Neural cell (in vitro differentiated cells): Measurements from ENCODE around the gene RAB28. TPM values are rescaled to one million over a fixed set of nuclear protein-coding genes. Genes with fewer than 3 reads are reported as not detected.

Experiments
- H2AFZ ChIP-seq: fragments of 200-600, 300-800 bp; sonication (generic), shearing (Covaris generic); 2 replicates; pipeline ENCODE4 v1.6.0; 2014; ENCODE audit warnings: low read depth, mild to moderate bottlenecking, antibody characterized with exemption, low read length, moderate library complexity
- H3F3A ChIP-seq: fragments of 200-600 bp; shearing (Covaris generic); 2 replicates; pipeline ENCODE4 v1.6.1; 2016; ENCODE audit warnings: mild to moderate bottlenecking, moderate library complexity, mixed read lengths, antibody characterized with exemption, low read length; ENCODE audit not compliant: insufficient read depth, poor library complexity, severe bottlenecking
- H3K27ac ChIP-seq: fragments of 200-600, 300-800 bp; sonication (generic), shearing (Covaris generic); 2 replicates; pipeline ENCODE4 v1.5.1; 2014; ENCODE audit warnings: mild to moderate bottlenecking, low read length, moderate library complexity
- H3K27me3 ChIP-seq: fragments of 300-800, 200-600 bp; sonication (generic), shearing (Covaris generic); 2 replicates; pipeline ENCODE4 v1.6.0; 2014; ENCODE audit warnings: mild to moderate bottlenecking, low read depth, low read length, moderate library complexity; ENCODE audit not compliant: insufficient read depth
- H3K36me3 ChIP-seq: fragments of 300-800, 200-600 bp; sonication (generic), shearing (Covaris generic); 2 replicates; pipeline ENCODE4 v1.5.1; 2014; ENCODE audit warnings: mild to moderate bottlenecking, antibody characterized with exemption, low read length, moderate library complexity; ENCODE audit not compliant: insufficient read depth
- H3K4me2 ChIP-seq: fragments of 300-800, 200-600 bp; sonication (generic), shearing (Covaris generic); 2 replicates; pipeline ENCODE4 v1.6.0; 2014; ENCODE audit warnings: mild to moderate bottlenecking, low read length
- H3K4me3 ChIP-seq: fragments of 300-800, 200-600 bp; sonication (generic), shearing (Covaris generic); 2 replicates; pipeline ENCODE4 v1.5.1; 2014; ENCODE audit warnings: mild to moderate bottlenecking, low read length, moderate library complexity
- H3K79me2 ChIP-seq: fragments of 200-600 bp; shearing (Covaris generic); replicated peaks from 2 replicates; pipeline ENCODE4 v1.6.0; 2014; ENCODE audit warnings: mild to moderate bottlenecking, low read length, moderate library complexity; ENCODE audit not compliant: insufficient read depth
- H3K9ac ChIP-seq: fragments of 300-800, 200-600 bp; sonication (generic), shearing (Covaris generic); 2 replicates; pipeline ENCODE4 v1.6.1; 2016; ENCODE audit warnings: mild to moderate bottlenecking, low read length, mixed read lengths
- H3K9me2 ChIP-seq: fragments of 200-600 bp; shearing (Covaris generic); 2 replicates; pipeline ENCODE4 v1.6.1; 2016; ENCODE audit warnings: mild to moderate bottlenecking, low read length, mixed read lengths; ENCODE audit not compliant: insufficient read depth
- H3K9me3 ChIP-seq: fragments of 200-600, 300-800 bp; sonication (generic), shearing (Covaris generic); 2 replicates; pipeline ENCODE4 v1.6.1; 2016; ENCODE audit warnings: mild to moderate bottlenecking, mixed run types, low read length, moderate library complexity, mixed read lengths
- H4K20me1 ChIP-seq: fragments of 200-600 bp; shearing (Covaris generic); 2 replicates; pipeline ENCODE4 v1.6.1; 2016; ENCODE audit warnings: mild to moderate bottlenecking, mixed run types; ENCODE audit not compliant: insufficient read depth
- EP300 ChIP-seq: fragments of 450-650 bp; conservative IDR thresholded peaks from 2 replicates; pipeline ENCODE4 v1.6.1; 2014; ENCODE audit warnings: antibody characterized with exemption, mild to moderate bottlenecking, moderate library complexity; ENCODE audit not compliant: poor library complexity, severe bottlenecking
- EZH2 ChIP-seq: fragments of 200-600, 300-800 bp; shearing (Covaris generic), sonication (generic); IDR thresholded peaks from 2 replicates; pipeline ENCODE4 v1.6.1; 2014; ENCODE audit warnings: antibody characterized with exemption, low read length, borderline replicate concordance, mild to moderate bottlenecking; ENCODE audit not compliant: insufficient read depth, poor library complexity, severe bottlenecking
- MXI1 ChIP-seq: fragments of 450-650 bp; conservative IDR thresholded peaks from 2 replicates; pipeline ENCODE4 v1.6.1; 2014; ENCODE audit warnings: antibody characterized with exemption, mild to moderate bottlenecking; ENCODE audit not compliant: poor library complexity, severe bottlenecking
- POLR2AphosphoS5 ChIP-seq: IDR thresholded peaks from 2 replicates; pipeline ENCODE4 v1.6.1; 2012
- RAD21 ChIP-seq: fragments of 450-650 bp; conservative IDR thresholded peaks from 2 replicates; pipeline ENCODE4 v1.6.1; 2014; ENCODE audit warnings: antibody characterized with exemption, mild to moderate bottlenecking, moderate library complexity
- SMC3 ChIP-seq: fragments of 450-650 bp; conservative IDR thresholded peaks from 2 replicates; pipeline ENCODE4 v1.6.1; 2014; ENCODE audit warnings: antibody characterized with exemption, mild to moderate bottlenecking, moderate library complexity; ENCODE audit not compliant: poor library complexity
- TAF1 ChIP-seq: IDR thresholded peaks from 2 replicates; pipeline ENCODE4 v1.6.1; 2012; ENCODE audit warnings: low read depth
- polyA plus RNA-seq: library from polyadenylated mRNA; depleted of rRNA; stranded (reverse); fragments of >200 nt; gene quantifications from 2 replicates; pipeline ENCODE4 v1.2.3, GENCODE V29; 2014
- TF ChIP-seq, protein P1 (sequence below): fragments of 450-650 bp; IDR thresholded peaks from 2 replicates; pipeline ENCODE4 v1.5.1; 2014; ENCODE audit warnings: antibody characterized with exemption, mild to moderate bottlenecking, moderate library complexity; ENCODE audit not compliant: poor library complexity, severe bottlenecking
- TF ChIP-seq, protein P2 (sequence below): IDR thresholded peaks from 2 replicates; pipeline ENCODE4 v1.6.1; 2012; ENCODE audit warnings: borderline replicate concordance

Gene RAB28
- polyA plus RNA-seq, 1 donor from 2014 or later, result 60.7 TPM

DNA sequence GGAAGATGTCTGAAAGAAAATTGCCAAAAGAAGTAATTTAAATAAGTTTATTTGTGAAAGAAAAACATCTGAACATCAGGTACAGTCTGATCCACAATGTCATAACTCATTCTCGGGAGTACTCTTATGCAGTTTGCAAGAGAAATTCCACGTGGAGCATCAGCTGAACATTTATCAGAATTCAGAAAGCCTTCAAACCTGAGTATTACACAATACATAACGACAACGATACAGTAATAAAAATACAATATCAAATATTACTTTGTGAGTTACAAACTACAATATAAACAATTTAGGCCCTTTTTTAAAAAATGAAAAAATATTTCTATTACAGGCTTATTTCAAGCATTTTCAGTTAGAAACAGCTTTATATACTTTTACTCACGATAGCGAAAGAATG, 116.4 kb downstream of the RAB28 start:
- no peaks in the 10 kb centered on the region for H4K20me1 ChIP-seq
- H3K27me3 ChIP-seq, result no peaks in the 10 kb centered on the region
- H3K9me2 ChIP-seq, result no peaks in the 10 kb centered on the region
- H2AFZ ChIP-seq, result no peak overlapping the region
- no peaks in the 10 kb centered on the region for H3K36me3 ChIP-seq
- TF ChIP-seq, protein P1, sequence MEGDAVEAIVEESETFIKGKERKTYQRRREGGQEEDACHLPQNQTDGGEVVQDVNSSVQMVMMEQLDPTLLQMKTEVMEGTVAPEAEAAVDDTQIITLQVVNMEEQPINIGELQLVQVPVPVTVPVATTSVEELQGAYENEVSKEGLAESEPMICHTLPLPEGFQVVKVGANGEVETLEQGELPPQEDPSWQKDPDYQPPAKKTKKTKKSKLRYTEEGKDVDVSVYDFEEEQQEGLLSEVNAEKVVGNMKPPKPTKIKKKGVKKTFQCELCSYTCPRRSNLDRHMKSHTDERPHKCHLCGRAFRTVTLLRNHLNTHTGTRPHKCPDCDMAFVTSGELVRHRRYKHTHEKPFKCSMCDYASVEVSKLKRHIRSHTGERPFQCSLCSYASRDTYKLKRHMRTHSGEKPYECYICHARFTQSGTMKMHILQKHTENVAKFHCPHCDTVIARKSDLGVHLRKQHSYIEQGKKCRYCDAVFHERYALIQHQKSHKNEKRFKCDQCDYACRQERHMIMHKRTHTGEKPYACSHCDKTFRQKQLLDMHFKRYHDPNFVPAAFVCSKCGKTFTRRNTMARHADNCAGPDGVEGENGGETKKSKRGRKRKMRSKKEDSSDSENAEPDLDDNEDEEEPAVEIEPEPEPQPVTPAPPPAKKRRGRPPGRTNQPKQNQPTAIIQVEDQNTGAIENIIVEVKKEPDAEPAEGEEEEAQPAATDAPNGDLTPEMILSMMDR, result no peak
- TF ChIP-seq RAD21, result no peak
- no peak for TF ChIP-seq SMC3
- TF ChIP-seq EP300, result no peak
- TF ChIP-seq EZH2, result no peak
- TF ChIP-seq, protein P2, sequence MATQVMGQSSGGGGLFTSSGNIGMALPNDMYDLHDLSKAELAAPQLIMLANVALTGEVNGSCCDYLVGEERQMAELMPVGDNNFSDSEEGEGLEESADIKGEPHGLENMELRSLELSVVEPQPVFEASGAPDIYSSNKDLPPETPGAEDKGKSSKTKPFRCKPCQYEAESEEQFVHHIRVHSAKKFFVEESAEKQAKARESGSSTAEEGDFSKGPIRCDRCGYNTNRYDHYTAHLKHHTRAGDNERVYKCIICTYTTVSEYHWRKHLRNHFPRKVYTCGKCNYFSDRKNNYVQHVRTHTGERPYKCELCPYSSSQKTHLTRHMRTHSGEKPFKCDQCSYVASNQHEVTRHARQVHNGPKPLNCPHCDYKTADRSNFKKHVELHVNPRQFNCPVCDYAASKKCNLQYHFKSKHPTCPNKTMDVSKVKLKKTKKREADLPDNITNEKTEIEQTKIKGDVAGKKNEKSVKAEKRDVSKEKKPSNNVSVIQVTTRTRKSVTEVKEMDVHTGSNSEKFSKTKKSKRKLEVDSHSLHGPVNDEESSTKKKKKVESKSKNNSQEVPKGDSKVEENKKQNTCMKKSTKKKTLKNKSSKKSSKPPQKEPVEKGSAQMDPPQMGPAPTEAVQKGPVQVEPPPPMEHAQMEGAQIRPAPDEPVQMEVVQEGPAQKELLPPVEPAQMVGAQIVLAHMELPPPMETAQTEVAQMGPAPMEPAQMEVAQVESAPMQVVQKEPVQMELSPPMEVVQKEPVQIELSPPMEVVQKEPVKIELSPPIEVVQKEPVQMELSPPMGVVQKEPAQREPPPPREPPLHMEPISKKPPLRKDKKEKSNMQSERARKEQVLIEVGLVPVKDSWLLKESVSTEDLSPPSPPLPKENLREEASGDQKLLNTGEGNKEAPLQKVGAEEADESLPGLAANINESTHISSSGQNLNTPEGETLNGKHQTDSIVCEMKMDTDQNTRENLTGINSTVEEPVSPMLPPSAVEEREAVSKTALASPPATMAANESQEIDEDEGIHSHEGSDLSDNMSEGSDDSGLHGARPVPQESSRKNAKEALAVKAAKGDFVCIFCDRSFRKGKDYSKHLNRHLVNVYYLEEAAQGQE, result no peak
- TF ChIP-seq POLR2AphosphoS5, result no peak
- H3K9me3 ChIP-seq, result no peaks in the 10 kb centered on the region
- H3K79me2 ChIP-seq, result no peaks in the 10 kb centered on the region
- no peaks in the 10 kb centered on the region for H3F3A ChIP-seq
- H3K4me2 ChIP-seq, result no peak overlapping the region
- H3K27ac ChIP-seq, result no peak overlapping the region
- H3K9ac ChIP-seq, result no peak overlapping the region
- H3K4me3 ChIP-seq, result no peak overlapping the region

DNA sequence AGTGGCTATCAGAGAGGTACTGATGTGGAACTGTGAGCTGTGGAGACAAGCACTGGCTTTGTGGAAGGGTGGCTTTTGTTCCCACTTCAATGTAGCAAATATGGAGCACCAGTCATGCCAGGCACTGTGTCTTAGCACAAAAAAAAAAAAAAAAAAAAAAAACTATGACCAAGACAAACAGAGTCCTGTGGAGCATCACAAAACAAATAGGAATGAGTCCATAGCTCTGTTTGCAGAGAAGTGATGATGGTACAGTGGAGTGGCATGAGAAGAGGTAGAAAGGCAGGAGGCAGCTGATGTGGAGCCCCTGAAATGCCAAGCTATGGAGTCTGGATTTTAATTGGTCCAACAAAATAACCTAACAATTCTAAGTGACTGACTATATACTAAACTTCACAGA, 116.9 kb downstream of the RAB28 start:
- Histone ChIP-seq H3K4me3 (no peak overlapping the region), H3F3A (no peaks in the 10 kb centered on the region), H3K4me2 (no peak overlapping the region), H3K9ac (no peak overlapping the region), H3K79me2 (no peaks in the 10 kb centered on the region), H3K27me3 (no peaks in the 10 kb centered on the region), H3K9me3 (no peaks in the 10 kb centered on the region), H4K20me1 (no peaks in the 10 kb centered on the region), H3K9me2 (no peaks in the 10 kb centered on the region), H2AFZ (no peak overlapping the region), H3K36me3 (no peaks in the 10 kb centered on the region), H3K27ac (no peak overlapping the region)
- TF ChIP-seq, protein P1, result no peak
- TF ChIP-seq, protein P2, result no peak
- TF ChIP-seq MXI1, result no peak
- TF ChIP-seq SMC3, result no peak
- TF ChIP-seq EZH2, result no peak
- TF ChIP-seq EP300, result no peak
- TF ChIP-seq TAF1, result no peak
